PC-3 (cell line): Measurements from ENCODE around the gene DNAJB4.

Experiments used
- CTCF ChIP-seq: fragments of 300-600 bp; sonication (generic); conservative IDR thresholded peaks from 2 replicates; pipeline ENCODE4 v1.5.1; 2017; ENCODE audit warnings: antibody characterized with exemption, low read depth, mild to moderate bottlenecking, low read length
- EZH2 ChIP-seq: fragments of 300-600 bp; sonication (generic); IDR thresholded peaks from one replicate; pipeline ENCODE4 v1.6.1; 2017; ENCODE audit warnings: antibody characterized with exemption, mild to moderate bottlenecking, low read length; ENCODE audit not compliant: unreplicated experiment
- EZH2phosphoT487 ChIP-seq: fragments of 300-600 bp; sonication (generic); IDR thresholded peaks from 2 replicates; pipeline ENCODE4 v1.6.1; 2018; ENCODE audit warnings: mild to moderate bottlenecking, antibody characterized with exemption, low read length, borderline replicate concordance

GRCh38 chr1:78032996-78033796 is 28.5 kb downstream of the DNAJB4 start:
- TF ChIP-seq CTCF, result no peak
- TF ChIP-seq EZH2phosphoT487, result no peak
- no peak for TF ChIP-seq EZH2
